GM21717 (cell line): ENCODE results near the gene SLC4A5.
A peak's percentile ranks its signal among the peaks of the same experiment; 100 is the strongest.

ENCODE experiments used
- ATAC-seq: cut with Tn5 transposase; IDR thresholded peaks from one replicate; pipeline ENCODE4 v1.9.1; 2021; ENCODE audit warnings: mild to moderate bottlenecking, moderate library complexity; ENCODE audit not compliant: unreplicated experiment

SLC4A5 gene, protein sequence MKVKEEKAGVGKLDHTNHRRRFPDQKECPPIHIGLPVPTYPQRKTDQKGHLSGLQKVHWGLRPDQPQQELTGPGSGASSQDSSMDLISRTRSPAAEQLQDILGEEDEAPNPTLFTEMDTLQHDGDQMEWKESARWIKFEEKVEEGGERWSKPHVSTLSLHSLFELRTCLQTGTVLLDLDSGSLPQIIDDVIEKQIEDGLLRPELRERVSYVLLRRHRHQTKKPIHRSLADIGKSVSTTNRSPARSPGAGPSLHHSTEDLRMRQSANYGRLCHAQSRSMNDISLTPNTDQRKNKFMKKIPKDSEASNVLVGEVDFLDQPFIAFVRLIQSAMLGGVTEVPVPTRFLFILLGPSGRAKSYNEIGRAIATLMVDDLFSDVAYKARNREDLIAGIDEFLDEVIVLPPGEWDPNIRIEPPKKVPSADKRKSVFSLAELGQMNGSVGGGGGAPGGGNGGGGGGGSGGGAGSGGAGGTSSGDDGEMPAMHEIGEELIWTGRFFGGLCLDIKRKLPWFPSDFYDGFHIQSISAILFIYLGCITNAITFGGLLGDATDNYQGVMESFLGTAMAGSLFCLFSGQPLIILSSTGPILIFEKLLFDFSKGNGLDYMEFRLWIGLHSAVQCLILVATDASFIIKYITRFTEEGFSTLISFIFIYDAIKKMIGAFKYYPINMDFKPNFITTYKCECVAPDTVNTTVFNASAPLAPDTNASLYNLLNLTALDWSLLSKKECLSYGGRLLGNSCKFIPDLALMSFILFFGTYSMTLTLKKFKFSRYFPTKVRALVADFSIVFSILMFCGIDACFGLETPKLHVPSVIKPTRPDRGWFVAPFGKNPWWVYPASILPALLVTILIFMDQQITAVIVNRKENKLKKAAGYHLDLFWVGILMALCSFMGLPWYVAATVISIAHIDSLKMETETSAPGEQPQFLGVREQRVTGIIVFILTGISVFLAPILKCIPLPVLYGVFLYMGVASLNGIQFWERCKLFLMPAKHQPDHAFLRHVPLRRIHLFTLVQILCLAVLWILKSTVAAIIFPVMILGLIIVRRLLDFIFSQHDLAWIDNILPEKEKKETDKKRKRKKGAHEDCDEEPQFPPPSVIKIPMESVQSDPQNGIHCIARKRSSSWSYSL

GRCh38 chr2:74343316-74343715 lies at the start of gene SLC4A5:
Gene SLC4A5, minus strand, starts transcription at chr2:74343416. Its CDS starts 28,393 bp downstream, at chr2:74315023.
- ATAC-seq = no peak

- ATAC-seq = no peak
Observed at GRCh38 chr2:74392449-74392743, 49.2 kb upstream of the SLC4A5 start.

DNA sequence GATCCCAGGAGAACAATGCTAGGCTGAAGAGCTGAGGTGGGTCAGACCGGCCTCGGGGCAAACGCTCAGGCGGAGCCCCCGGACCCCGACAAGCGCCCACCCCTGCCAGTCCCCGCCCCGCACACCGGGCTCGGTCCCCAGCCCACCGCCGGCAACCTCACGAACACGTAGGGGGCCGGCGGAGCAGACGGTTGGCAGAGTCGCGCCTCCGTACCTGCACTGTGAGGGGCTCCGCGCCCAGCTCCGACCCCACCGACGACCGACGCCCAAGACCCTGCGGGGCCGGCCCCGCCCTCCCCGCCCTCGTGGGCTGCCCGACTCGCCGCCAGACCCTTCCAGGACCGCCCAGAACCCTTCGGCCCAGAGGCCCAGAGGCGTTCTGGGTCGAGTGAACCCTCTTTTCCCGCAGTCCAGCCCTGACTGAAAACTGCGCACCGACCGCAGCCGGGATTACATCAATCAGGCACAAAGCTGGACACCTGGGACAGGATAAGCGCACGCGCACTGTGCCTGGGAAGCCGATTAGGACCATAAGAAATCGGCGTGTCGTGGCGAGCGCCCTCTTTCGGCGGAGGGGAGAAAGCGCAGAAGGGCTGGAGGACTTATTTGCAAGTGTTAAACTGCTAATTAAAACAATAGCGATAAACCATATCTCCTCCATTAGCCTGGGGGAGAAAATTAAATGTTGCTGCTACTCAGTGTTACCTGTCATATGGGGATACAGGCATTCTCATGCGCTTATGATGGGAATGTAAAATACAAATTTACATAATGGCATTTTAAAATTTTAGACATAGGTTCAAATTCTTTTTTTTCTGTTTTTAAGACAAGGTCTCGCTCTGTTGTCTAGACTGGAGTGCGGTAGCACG lies 48.6 kb upstream of the SLC4A5 start:
- ATAC-seq = peak; percentile 65

DNA sequence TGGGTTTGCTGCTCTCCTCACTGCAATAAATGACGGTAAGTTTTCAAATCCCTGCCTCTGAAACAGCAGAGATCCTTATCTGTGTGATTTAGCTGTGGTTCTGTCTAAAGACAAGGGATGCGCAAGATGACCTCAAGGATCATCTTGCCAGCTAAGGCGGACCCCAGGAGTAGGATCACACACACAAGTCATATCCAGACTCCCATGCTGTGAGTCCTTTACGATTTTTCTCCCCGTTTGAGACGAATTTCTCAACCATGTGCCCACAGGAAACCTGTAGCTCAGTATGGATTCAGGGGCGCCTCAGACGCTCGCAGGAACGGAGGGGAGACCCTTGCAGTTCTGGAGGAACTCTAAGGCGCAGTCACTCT lies 48.0 kb upstream of the SLC4A5 start:
- peak; percentile 16 for ATAC-seq

DNA sequence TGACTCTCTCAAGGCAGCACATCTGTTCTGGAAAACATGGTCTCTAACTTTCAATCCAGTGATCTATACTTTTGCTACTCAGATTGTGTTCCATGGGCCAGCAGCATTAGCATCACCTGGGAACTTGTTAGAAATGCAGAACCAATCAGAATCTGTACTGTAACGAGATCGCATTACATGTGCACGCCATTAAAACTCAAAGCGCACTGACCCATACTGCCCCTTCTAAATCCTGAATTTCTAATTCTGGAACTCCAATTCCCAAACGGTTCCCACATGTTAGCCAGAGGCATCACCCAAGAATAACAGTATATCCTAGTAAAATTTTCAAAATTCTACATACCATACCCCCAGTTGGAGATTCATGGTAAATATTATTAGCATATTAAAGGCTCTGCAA lies 47.4 kb upstream of the SLC4A5 start:
- no peak for ATAC-seq

GRCh38 chr2:74387346-74387745 lies 44.1 kb upstream of the SLC4A5 start:
- ATAC-seq = no peak

DNA sequence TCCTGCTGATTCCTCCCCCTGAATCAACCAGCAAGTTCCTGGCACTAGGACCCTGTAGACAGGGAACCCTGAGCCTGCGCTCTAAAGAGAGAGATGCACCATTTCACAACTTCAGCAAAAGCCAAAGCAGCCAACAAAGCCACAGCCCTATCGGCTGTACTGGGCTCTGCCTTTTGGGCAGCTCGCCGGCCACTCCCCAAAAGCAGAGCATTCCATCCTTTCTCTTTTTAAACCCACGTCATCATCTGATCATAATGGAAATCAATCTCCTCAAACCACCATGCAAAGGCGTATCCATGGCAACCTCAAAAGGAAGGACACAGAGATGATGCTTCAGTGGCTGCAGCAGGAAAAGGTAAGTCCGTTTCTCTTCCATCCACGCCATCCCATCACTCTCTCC lies 42.2 kb upstream of the SLC4A5 start:
- ATAC-seq = no peak

DNA sequence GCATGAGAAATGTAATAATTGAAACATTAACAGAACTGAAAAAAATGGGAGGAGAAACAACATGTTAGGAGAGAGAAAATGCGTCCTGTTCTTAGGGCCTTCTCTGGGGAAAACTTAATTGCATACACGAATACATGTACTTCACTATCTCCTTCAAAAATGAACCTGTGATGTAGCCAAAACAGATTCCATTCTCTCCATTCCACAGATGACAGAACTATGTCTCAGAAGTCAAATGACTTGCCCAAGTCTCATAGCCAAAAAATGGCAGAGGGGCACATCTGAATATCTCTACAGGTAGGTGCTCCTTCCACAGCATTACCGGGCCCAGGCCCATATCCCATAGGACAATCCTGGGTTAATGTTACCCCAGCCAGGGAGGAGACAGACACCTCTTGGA lies 40.8 kb upstream of the SLC4A5 start:
- no peak for ATAC-seq

GRCh38 chr2:74383254-74383653 lies 40.0 kb upstream of the SLC4A5 start:
- ATAC-seq = no peak

- ATAC-seq = no peak
Observed at GRCh38 chr2:74381751-74382150, 38.5 kb upstream of the SLC4A5 start.

- peak; percentile 81 for ATAC-seq
Observed at GRCh38 chr2:74379851-74380789, 36.9 kb upstream of the SLC4A5 start, which contains the start of gene DCTN1. Gene DCTN1, minus strand, starts transcription at chr2:74380311. Its CDS starts 274 bp downstream, at chr2:74380037.

GRCh38 chr2:74378007-74378406 lies 34.8 kb upstream of the SLC4A5 start:
- ATAC-seq = no peak

DNA sequence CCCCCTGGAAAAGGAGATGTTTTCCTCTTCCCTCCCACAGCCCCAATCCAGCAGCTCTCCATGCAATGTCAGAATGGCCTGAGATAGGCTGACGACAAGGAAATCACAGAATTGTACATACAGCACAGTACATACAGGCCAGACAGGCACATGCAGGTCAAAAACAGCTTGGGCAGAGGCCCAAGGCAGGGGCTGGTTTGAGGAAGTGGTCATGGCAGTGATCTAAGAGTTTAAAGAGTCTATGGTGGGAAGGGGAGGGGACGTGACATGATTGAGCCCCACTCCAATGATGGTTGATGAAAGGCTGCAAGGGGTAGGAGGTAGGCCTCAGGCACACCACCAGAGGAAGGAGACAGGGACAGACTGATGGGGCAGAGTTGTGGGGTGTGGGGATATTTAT lies 32.6 kb upstream of the SLC4A5 start:
- no peak for ATAC-seq

DNA sequence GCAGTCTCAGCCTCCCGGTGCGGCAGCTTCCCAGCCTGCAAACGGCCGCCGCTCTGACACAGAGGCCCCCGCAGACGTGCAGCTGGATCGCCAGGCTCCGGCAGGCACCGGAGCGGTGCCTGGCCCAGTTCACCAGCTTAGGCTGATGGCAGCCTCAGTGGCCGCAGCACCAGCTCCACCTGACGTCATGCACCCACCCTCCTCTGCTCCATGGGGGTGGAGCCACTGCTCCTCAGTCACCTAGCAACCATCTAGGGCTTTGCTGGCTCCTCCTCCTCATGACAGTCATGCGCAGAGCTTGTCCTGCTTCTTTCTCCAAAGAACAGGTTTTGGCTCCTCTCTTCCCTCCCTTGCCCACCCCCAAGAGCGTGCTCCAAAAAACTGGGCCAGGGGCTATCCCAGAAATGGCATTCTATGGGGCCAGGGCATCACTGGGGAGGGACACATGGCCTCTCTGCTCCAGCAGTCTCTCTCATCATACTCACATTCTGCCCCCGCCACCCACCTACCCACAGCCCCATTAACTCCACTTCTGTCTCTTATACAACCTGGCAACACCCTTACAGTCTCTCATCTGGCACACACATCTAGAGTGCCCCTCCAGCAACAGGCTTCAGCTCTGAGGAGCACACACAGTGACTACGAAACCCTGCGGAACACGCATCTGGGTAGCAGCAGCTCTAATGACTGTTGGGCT lies 31.4 kb upstream of the SLC4A5 start:
- no peak for ATAC-seq

- no peak for ATAC-seq
Observed at GRCh38 chr2:74373985-74374384, 30.8 kb upstream of the SLC4A5 start.

- ATAC-seq = no peak
Observed at GRCh38 chr2:74373221-74373676, 30.0 kb upstream of the SLC4A5 start.

DNA sequence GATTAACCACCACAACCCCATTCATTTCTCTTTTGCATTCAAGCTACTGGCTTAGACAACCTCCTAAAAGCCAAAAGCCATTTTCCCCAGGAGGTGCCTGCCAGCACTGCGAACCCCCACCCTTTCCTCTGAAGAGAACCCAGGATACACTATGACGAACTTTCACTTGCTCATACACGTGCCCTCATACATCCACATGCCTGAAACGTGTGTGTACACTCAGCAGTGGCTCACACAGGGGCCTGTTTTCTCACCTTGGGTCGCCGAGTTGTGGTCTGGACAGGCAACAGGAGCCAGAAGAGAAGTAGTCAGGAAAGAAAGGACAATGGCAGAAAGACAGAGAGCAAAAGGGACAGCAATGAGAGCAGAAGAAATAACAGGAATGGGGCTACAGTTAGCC lies 29.5 kb upstream of the SLC4A5 start:
- no peak for ATAC-seq

GRCh38 chr2:74371421-74371820 lies 28.2 kb upstream of the SLC4A5 start:
- no peak for ATAC-seq

- ATAC-seq = no peak
Observed at GRCh38 chr2:74369976-74370375, 26.8 kb upstream of the SLC4A5 start.
